ENCODE results near the gene CD48.
A peak's percentile ranks its signal among the peaks of the same experiment; 100 is the strongest.
"Not testable (repeated sequence)": the region's sequence is repeated elsewhere in the genome, so short reads cannot be mapped to it uniquely, and the experiment has no call there.

The CD48 gene

DNA sequence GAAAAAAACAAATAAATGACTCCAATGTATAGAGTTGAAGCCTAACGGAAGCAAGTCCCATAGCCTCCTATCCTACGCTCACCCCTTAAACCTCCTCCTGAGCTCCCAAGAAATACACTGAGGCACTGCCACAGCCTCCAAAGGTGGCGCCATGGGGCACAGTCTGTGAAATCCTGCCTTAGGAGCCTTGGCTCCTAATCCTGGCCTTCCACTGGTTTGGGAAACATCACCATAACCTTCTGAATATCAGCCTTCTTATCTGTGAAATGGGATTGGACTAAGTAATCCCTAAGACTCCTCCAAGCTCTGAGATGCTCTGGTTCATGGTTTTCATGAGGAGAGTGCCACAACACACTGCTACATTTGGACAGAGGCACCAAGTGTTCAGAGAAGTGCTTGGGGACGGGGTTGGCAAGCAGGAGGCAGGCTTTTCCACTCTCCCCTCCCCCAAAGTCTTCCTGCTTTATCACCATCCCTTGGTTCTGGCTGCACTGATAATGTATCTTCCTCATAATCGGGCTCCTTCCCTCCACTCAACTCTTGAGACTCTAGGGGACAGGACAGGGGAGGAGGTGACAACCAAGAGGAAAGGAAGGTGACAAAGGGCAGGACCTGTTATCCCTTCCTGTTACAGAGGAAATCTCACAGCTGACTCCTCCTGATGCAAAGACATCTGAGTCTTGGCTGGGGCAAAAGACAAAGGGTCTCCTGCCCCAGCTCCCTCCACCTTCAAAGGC lies 30.2 kb upstream of the CD48 start:
- peak; percentile 26 for DNase-seq

DNA sequence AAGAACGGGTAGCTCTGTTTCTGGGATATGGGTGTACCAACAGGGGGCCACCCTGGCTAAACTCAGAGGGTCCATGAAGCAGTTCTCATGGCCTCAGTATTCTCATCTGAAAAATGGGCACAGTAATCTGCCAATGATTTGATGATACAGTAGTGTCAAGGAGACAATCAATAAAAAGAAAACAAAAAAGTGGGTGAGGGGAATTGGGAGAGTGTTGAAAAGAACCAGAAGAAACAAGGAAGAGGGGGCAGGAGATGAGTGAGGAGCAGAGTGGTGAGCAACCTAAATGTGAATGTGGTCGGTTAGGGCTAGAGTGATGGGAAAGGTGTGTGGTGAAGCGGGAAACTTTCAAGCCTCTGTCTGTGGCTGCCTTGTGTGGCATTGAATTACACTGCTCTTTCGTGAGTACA lies 29.5 kb upstream of the CD48 start:
- peak; percentile 31 for DNase-seq

DNA sequence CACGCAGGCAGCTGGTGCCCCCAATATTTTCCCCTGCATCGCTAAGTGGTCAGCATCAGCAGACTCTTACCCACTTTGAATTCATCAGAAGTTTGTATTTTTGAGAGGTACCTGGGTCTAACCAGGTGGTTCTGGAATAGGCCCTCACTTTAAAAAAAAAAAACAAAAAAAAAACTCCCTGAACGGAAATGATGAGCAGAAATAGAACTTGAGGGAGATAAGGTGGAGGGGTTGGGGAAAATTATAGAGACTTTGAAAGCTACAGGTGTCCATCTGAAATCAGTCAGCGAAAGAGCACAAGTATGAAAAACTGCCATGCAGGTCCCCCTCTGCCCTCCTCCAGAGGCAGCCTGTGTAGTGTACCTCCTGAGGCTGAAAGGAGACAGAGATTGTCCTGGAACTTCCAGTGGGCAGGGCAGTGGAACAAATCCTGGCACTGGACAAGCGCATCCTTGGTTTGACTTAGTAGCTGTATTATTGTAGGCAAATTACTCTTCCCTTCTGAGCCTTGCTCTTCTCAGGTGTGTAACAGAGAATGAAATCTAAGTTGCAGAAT lies 28.6 kb upstream of the CD48 start:
- no peak for DNase-seq

DNA sequence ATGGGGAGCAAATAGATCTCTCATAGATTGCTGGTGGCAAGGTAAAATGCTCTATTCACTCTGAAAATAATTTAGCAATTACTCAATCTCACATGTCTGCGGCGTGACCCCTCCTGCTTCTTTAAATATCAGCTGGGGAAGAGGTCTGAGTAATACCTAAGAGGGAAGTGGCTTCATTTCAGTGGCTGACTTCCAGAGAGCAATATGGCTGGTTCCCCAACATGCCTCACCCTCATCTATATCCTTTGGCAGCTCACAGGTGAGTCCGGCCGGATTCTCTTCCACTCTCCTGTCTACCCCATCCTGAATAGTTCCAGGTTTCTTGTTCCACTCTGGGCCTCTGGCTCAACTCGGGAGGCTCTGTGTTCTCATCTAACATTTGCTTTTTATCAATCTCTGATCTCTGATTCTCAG lies 27.5 kb upstream of the CD48 start, which contains the start of gene SLAMF7:
TSS of gene SLAMF7 (plus strand) at position 150 of the 414 bp plus-strand sequence. CDS start at position 205, 55 bp downstream.
- peak; percentile 46 for DNase-seq

DNA sequence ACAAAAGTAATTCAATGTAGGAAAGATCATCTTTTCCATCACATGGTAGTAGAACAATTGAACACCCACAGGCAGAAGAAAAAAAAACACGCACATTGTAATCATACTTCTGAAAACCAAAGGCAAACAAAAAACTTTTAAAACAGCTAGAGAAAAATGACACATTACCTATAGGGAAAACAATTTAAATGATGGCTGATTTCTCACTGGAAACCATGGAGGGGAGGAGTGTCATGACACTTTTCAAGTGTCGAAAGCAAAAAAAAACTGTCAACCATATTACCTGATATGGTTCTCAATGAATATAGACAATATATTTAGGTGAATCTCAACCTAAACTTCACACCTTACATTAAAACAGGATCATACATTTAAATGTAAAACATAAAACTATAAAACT lies 26.6 kb upstream of the CD48 start:
- DNase-seq, result no peak

DNA sequence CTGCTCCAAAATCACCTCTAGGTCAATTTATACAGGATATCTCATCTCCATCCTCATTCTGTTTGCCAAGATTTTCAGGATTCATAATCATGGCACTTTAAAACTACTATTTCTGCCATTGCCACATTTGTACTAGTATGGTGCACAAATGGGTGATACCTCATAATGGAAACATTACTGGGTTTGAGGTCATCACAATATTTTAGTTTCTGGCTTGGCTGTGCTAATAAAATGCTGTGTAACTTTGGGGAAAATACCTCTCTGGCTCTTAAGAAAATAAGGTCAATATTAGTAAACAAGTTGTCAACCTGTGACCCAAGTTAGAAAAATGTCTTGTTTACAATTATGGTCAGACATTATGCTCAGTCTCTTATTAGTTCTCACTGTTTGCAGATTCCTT lies 22.7 kb upstream of the CD48 start:
- DNase-seq, result no peak

DNA sequence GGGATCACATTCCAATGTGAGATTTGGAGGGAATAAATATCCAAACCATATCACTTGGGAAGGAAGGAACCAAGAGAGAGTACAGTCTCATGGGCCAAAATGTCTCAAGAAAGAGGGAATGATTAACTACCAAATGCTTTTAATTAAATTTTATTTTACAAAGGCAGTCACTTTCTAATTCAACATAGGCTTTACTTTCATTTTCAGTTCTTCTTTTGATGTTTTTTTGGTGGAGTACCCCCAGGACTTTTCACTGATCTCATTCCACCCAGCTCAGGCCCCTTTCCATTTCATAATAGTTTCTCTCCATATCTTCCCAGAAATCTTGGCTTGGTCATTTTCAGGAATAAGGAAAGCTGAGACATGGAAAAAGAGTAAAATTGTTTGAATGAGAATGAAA lies 22.3 kb upstream of the CD48 start:
- DNase-seq, result no peak

DNA sequence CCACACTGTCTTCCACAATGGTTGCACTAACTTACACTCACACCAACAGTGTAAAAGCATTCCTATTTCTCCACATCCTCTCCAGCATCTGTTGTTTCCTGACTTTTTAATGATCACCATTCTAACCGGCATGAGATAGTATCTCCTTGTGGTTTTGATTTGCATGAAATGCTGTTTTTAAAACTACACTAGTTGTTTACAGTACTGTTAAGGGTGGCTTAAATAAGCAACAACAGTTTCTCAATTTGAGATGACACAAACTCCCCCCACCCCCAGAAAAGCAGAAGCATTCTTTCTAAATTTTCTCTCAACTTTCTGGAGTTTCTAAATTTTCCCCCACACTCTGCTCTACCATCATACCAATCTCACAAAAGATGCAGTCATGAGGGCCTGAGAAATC lies 20.4 kb upstream of the CD48 start:
- DNase-seq, result no peak

DNA sequence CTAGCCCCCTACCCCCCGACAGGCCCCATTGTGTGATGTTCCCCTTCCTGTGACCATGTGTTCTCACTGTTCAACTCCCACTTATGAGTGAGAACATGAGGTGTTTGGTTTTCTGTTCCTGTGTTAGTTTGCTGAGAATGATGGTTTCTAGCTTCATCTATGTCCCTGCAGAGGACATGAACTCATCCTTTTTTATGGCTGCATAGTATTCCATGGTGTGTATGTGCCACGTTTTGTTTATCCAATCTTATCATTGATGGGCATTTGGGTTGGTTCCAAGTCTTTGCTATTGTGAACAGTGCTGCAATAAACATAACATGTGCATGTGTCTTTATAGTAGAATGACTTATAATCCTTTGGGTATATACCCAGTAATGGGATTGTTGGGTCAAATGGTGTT lies 19.9 kb upstream of the CD48 start:
- DNase-seq, result not testable (repeated sequence)

DNA sequence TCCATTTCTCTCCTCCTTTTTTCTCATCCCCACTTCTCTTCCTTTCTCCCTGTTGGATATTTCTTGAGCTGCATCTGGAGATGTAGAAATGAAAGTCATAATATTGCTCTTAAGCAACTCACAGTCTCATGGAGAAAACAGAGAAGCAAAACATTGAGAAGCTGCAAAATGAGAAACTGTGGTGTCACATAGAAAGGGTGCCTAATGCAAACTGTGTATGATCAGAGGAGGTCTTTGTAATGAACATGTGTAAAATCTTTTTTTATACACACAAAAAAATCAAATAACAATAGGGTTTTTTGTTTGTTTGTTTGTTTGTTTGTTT lies 15.7 kb upstream of the CD48 start:
- DNase-seq, result no peak

DNA sequence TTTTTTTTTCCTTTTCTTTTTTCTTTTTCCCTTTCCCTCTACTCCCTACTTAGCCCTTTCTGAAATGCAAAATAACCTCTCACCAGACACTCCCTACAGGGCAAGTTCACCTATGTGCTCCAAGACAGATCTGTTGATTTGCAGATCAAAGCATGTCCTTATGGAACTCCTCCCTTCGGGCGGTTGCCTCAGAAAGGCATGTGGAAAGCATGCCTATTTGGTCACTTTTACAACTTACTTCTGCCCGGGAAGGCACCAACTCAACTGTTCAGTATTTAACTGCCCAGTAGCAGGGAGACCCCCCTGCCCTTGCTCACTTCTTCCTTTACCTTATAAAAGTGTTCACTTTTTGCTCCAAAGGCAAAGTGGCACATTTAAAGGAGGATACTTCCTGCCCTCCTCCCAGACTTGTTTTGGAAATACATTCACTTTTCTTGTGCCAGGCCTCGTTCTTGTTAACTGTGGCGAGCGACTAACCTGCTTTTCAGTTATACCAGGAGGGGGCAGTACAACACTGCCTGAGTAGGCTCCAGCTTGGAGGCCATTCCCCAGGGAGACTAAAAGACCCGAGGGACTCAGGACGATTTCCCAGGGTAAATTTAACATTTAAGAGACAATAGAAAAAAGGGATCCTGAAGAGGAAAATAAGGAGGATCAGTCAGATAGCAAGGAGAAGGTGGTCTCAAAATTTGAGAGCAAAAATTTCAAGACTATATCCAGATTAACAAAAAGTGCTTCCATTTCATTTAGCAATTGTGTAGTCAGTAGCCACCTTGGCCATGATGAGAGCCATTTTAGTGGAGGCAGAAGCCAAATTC lies 15.1 kb upstream of the CD48 start:
- peak; percentile 52 for DNase-seq

DNA sequence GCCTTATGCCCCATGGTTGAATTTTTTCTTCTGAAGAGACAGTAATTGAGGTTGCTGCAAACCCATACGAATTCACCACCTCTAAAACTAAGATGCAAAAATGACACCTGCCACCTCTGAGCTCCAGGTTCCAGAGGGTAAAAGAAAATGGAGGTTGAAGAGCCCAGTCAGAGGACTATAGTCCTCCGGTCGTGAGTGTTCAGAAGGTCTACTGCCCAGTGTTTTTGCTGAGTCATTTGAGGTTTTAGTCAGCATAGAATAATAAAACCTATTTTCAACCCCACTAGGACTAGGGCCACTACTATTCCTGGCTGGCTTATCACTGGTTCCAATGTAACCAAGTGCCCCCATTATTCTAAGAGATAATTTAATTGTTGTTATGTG lies 14.5 kb upstream of the CD48 start:
- DNase-seq, result no peak

DNA sequence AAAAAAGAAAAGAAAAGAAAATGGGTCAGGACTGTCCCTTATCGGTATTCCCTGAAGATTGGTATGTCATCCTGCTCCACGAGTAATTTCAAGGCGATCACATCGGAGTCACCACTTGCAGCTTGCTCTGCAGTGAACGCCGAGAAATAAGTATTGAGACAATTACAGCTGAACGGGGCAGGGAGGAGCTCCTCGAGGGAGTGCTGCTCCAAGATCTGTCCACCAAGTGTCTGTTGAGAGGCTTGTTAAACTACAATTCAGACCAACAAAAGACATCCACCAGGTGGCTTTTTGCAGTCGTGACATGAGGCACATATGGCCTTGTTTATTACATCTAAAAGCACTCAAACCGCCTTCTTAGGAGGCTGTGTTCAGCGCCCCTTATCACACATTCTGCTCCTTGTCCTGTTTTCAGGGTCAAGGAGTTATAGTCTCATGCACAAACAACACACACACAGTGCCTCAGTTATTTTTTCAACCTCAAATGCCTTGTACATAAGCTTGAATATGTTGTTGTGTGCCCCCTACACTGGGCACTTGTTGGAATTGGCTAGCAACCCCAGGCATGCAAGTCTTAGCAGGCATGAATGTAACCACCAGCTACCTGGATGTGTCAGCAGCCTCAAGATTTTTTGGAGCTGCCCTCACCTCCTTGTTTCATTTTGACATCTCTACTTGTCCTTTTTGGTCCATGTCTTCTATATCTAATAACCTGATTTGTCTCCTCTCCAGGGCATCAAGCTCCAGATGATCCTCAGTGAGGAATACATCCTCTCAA lies 13.0 kb upstream of the CD48 start:
- no peak for DNase-seq

DNA sequence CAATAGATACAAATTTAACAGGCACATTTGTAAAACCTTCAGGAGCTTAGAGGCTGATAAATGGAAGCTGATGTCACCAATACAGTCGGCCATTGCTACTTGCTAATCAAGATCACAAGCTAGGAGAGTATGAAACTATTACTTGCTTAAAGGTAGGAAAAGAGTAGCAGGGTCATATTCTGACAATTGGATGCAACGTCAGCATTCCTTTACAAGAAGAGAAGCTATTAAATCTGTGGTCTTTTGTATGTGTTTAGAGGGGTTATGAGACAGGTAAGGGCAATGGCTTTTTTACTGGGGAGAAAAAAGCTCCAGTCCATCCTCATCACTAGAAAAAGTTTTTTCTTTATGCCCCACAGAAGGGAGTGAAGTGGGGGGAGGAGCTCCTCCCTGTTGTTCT lies 11.7 kb upstream of the CD48 start:
- no peak for DNase-seq

DNA sequence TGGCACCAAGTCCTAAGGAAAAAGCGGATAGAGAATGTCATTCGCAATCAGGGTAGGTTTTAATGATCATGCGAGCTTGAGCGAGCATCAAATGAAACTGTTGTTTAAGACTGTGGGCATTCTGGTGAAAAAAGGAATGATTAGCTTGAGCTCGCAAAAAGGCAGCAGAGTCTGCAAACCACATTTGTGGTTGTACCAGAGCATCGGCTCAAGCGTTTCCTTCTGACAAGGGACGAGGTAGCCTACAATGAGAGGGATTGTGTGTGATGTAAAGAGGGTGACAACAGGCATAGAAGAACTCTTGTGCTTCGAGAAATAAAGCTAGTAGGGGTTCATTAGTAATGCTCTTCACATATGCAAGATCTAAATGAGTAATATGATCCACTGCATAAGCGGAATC lies 11.1 kb upstream of the CD48 start:
- peak; percentile 24 for DNase-seq

DNA sequence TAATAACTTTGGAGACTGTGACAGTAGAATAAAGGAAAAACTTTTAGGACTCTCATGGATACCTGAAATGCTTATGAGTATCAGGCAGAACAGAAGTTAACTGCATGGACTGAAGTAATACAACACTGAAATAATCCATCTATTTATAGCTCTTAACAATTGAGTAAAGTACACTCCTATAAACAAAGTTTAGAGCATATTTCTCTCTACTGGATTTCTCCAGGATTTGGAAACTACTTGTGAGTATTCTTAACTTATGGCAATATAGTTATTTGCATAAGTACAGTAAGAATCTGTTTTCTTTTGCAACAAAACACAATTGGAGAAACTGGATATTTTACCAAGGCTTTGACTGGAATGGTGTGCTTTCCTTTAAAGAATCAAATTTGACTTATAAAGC lies 9.9 kb upstream of the CD48 start:
- DNase-seq, result no peak

DNA sequence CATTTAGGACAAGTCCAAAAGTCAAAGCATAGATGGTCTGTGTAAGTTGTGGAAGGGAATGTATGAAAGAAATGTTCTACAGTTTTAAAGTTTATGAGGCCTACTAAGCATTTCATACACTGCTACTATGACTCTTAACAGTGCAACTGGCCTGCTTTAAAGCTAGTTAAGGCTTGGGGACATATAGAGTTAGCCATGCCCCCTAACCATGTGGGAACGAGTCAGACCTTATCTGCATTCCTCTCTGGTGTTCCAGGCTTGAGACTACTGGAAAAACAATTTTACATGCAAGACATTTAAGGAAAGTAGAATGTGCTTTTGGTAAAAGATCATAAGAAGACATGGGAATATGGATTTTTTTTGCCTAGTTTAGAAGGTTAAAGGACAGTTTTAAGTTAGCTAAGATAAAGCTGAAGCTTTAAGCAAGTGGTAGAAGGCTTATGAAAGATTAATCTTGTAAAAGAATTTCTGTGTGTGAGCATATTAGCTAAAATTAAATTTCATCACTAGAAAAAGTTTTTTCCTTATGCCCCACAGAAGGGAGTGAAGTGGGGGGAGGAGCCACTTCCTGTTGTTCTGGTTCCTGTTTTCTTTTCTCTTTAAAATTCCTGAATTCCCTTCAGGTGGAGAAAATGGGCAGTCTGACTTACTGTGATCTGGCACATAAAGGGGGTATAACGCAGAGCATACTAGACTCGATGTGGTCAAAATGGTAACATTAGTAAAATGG lies 8.9 kb upstream of the CD48 start:
- no peak for DNase-seq

DNA sequence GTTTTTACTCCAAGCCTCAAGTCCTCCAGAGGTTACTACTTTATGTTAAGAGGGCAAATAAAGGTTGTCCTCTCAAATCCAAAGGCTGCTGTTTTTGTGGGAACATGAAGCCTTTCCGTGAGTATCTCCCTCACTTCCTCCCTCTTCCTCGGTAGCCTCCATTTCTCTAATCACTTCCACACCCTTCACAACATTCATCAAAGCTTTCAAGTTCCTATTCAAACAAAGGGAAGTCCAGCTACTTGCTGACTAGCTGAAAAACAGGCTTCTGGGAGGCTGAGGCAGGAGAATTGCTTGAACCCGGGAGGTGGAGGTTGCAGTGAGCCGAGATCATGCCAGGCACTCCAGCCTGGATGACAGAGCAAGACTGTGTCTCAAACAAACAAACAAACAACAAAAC lies 6.6 kb upstream of the CD48 start:
- DNase-seq, result no peak

DNA sequence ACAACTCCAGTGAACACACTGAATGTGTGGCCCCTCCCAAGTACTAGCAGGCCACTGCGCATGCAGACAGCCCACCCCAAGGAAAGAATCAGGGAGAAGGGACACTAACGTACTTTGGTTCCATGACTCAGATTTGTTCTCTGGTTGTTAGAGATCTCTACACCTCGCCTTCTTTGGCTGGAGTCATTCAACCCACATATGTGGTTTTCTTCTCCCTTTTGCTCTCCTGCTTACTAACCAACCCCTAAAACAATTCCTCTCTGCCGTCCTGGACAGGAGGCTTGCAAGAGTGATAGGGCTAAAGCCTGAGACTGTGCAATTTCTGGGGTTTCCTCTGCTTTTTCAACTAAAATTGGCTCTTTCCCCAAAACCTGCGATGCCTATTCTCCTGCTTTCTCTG lies 5.7 kb upstream of the CD48 start:
- DNase-seq, result no peak

DNA sequence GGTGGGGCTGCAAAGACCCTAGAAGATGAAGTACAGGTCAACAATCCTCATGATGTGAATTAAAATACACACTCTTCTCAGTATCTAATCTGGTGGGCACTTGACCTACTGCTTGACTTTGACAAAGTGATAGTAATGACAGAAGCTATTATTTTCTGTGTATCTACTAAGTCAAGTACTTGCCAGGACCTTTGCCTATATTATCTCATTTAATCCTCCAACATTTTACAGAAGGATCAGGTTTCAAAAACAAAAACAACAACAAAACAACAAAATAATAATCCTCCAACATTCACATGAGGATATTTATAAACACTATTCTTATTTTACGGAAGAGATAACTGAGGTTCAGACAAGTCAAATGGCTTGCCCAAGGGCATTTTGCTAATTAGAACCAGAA lies 4.4 kb upstream of the CD48 start:
- DNase-seq, result no peak

DNA sequence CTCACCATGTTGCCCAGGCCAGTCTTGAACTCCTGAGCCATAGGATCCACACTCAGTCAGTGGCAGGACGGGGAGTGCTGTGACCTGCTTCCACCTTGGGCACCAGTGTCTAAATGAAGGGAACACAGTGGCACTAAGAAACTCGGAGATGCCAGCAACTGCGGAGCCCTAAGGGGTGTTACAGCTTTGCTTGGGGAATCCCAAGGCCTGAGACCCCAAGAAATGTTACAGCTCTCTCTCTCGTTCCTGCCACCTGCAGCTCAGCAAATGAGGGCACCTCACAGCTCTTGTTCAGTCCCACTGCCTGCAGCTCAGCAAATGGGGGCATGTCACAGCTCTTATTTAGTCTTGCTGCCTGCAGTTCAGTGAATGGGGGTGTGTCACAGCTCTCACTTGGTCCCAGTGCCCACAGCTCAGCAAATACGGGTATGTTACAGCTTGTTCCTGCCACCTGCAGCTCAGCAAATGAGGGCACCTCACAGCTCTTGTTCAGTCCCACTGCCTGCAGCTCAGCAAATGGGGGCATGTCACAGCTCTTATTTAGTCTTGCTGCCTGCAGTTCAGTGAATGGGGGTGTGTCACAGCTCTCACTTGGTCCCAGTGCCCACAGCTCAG lies 2.5 kb upstream of the CD48 start:
- DNase-seq, result not testable (repeated sequence)

DNA sequence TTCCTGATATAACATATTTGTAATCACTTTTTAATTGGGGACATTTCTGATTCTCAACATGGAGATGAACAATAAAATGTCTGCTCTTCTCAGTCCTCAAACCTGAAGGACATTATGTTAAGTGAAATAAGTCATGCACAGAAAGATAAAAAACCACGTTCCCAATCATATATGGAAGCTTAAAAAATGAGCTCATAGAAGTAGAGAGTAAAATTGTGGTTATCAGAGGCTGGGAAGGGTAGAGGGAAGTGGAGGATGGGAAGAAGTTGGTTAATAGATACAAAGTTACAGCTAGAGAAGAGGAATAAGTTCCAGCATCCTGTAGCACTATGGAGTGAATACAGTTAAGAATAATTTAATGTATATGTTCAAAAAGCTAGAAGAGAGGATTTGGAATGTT lies 1.5 kb upstream of the CD48 start:
- no peak for DNase-seq

Data from NK-92 treated with Interleukin-12 subunit alpha and Interleukin-12 subunit beta, amount 100 ng/mL, for 24 hours (cell line).